Activated CD4-positive, alpha-beta T cell treated with anti-CD3 and anti-CD28 coated beads, Interleukin-2, Interleukin-4, amounts not matched to agents 100 ng/mL and 50 ng/mL, durations not matched to agents 16 hours and 8 hours (primary cell): Measurements from ENCODE around the gene PTGFRN.

Experiments
- DNase-seq: peaks from one replicate; pipeline ENCODE4 v3.0.0-alpha.2; 2020; ENCODE audit warnings: low spot score

Gene PTGFRN

DNA sequence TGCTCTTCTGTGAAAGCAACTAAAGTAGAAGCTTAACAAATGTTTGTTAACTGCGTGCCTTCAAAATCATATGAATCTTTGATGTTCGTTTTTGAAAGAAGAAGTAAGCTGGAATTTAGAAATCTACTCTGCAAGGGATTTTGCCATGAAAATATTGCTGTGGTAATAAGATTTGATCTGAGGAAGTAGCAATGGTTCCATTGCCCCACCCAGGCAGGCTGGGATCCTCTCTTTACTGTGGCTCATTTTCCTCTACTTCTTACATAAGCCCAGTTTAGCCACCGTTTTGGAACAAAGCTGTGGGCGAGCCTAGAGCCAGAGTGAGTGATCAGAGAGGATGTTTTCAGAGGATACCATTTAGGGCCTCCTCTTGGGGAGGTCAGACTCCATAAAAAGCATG lies 20.3 kb upstream of the PTGFRN start:
- no peak for DNase-seq

GRCh38 chr1:116891396-116892079 lies 18.2 kb upstream of the PTGFRN start:
- DNase-seq = no peak

- DNase-seq = no peak
Observed at GRCh38 chr1:116895073-116895472, 14.6 kb upstream of the PTGFRN start.

GRCh38 chr1:116899529-116899928 lies 10.2 kb upstream of the PTGFRN start:
- DNase-seq = no peak

DNA sequence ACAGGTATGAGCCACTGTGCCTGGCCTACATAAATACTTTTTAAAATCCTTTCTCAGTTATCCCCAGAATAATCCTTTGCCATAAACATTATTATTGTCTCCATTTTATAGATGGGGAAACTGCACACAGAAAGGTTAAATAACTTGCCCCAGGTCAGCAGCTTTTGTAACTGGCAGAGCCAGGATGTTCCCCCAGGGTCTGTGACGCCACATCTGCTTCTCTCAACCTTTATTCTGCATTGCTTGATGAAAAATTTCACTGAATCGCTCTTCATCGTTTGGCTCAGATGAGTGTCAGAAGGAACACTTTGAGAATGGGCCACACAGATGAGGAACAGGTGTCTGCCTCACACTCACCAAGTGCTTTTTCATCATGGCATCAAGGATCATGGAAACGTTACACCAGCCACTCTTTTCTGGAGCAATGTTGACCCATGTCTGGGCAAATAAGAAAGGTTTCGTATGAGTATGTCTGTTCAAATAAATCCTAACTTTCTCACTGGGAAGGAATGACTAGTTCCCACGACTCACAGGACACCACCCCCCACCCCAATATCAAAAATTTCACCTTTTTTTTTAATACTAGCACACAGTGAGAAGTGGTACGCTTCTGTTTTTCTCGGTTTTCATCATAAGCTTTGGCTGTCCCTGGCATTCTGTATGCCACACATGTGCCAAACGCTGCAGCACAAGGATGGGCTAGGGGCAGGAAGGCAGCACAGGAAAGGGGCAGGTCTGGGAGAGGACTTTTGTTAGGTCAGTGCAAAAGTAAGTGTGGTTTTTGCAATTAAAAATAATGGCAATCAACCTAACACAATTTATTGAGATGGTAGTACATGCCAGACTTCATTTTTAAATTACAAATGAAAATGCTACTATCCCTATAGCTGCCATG lies 9.0 kb upstream of the PTGFRN start:
- no peak for DNase-seq

GRCh38 chr1:116902027-116902426 lies 7.7 kb upstream of the PTGFRN start:
- DNase-seq = no peak

DNA sequence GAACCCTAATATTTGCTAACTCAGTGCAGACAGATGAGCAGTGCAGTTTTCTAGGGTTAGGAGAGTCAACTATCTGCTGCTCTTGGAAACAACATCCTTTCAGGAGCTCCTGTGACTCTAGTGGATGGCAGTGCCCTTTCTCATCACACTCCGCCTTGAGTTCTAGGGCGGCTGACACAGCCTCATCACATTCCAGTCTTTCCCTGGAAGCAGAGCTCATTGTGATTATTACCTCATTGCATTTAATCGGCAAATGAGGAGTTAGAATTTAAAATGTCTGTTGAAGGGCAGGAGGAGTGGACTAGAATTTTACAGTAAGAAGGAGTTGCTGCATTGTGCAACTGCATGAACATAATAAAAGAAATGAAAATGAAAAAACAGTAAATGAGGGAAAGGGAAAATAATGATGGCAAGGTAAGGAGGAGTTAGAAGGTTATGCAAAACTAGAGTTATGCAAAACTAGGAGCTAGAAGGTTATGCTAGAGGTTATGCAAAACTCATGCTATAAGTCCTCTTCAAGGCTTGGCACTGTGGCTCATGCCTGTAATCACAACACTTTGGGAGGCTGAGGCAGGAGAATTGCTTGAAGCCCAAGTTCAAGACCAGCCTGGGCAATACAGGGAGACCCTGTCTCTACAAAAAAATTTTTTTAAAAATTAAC lies 6.9 kb upstream of the PTGFRN start:
- DNase-seq = no peak

- DNase-seq = no peak
Observed at GRCh38 chr1:116904791-116905320, 4.9 kb upstream of the PTGFRN start.

DNA sequence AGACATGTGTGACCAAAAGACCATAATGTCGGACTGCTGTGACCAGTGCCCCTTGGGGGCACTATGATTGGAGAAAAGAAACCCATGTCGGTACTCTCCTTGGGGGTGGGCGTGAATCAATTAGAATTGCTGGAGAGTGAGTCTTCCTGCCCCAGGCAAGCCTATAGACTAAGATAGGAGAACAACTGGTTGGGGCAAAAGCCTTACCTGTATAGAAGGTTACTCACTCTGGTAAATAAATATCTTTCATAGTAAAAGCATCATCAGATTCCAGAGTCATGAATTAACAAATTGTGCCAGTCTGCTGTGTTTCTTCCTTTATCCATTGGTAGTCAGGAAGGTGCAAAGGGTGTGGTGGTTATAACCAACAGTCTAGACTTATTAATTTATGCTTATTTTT lies 2.9 kb upstream of the PTGFRN start:
- no peak for DNase-seq

DNA sequence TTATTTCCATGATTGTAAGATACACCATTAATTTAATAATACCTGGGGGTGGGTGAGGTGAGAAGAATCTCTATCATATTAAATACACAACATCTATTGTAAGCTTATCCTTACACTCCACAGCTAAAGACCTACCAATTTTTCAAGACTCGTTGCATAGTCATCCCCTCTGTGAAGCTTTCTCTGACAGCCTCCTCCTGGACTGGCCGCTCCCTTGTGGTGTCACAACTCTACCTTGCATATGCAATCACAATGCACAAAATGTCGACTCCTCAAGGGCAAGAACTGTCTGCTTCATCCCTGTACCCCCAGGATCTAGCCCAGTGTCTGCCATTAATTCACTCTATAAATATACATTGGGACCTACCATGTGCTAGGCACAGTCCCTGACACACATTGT lies 2.4 kb upstream of the PTGFRN start:
- DNase-seq = no peak

DNA sequence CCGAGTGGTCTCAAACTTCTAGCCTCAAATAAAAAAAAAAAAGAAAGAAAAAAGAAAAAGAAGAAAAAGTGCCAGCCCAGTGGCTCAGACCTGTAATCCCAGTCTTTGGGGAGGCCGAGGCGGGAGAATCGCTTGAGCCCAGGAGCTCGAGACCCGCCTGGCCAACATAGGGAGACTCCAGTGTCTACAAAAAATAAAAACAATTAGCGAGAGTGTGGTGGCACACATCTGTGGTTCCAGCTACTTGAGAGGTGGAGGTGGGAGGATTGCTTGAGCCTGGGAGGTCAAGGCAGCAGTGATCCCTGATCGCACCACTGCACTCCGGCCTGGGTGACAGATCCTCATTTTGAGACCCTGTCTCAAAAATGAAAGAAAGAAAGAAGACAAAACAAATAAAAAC lies 1.4 kb upstream of the PTGFRN start:
- DNase-seq = no peak

DNA sequence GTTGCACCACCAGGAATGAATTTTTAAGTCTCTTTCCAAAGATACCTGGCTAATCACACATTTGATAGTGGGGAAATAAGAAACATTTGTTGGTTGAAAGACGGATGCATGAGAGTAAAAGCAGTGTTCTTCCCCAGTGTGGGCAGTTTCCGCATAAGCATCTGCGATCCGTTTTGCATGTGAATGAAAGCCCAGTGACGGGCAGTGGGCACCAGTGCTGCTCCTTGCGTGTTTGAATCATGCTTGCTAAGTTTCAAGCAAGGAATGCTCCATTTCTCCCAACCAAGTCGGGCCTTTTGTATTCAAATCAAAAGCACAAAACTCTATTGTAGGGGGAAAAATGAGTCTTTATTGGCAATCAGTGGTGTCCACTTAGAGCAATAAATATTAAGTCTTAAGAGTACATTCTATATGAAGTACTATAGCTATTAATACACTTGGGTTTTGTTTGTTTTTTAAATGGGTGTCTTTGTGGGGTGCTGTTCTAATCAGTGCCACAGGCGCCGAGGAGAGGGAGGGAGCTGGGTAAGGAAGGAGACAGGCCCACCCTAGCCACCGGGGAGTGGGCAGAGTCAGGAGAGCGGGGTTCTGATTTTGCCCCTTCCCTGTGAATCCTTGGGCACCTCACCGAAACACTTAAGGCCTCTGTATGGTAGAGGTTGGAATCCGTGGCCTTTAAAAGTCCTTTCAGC lies 750 bp upstream of the PTGFRN start:
- no peak for DNase-seq

DNA sequence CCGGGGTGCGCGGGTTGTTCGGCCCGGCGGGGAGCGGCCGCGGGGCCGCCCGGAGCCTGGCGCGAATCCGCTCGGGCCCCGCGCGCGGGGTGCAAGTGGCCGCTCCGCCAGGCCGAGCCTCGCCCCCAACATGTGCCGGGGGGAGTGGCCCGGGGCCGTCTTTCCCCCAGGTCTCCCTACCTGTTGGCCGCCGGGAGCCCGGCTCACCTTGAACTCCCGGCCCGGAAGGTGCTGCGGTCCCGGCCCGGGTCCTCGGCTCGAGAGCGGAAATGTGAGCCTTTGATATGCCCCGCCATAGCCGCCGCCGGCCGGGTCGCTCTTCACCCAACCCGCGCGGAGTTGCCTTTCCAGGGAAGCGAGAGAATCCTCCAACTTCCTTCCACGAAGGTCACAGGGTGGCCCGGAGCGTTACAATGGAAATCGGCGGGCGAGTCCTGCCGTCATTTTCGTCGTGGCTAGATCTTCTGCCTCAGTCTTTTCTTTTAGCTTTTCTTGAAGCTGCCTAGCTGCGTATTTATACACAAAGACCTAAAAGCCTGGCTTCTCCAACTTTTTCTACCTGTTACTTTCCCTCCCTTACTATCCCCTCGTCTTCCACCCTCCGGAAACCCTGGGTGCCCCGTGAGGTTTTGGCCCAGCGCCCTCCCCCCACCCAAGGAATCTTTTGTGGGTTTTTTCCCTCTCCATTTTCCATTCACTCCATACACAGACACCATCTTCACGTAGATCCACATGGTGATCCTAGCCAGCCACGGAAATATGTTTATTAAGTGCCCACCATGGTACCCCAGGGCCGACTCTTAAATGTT lies 867 bp downstream of the PTGFRN start:
- DNase-seq = peak; percentile 32

DNA sequence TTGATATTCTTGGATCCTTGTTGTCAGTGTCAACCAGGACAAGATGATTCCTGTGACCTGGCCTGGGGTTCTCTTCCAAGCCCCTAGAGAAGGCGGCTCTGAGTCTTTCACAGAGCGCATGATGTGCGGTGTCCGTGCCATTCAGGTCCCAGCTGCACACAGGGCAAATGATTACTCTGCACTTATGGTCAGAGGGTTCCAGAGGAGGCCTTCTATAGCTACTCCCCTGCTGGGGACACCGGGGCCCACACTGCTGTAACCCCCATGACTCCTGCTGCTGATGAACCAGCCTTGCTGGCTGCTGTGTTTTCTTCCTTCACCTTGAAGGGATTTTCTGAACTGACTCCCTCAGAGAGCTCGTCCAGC lies 1.5 kb downstream of the PTGFRN start:
- DNase-seq = no peak

- DNase-seq = no peak
Observed at GRCh38 chr1:116911779-116912469, 2.2 kb downstream of the PTGFRN start.

- no peak for DNase-seq
Observed at GRCh38 chr1:116912846-116913245, 3.1 kb downstream of the PTGFRN start.

DNA sequence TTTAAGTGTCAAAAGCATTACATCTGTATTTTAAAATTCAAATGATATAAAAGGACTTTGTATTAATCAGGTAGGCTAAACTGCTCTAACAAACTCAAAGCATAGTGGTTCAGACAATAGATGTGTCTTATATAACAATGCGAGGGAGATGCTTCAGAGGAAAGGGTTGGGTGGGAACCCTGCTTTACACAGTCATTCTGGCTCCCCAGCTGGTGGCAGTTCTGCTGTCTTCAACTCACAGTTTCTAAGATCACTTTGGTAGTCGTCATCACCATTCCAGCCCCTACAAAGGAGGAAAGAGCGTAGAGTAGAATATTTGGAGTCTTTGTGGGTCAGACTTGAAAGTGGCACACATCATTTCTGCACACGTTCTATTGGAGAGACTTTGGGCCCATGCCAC lies 4.2 kb downstream of the PTGFRN start:
- no peak for DNase-seq

DNA sequence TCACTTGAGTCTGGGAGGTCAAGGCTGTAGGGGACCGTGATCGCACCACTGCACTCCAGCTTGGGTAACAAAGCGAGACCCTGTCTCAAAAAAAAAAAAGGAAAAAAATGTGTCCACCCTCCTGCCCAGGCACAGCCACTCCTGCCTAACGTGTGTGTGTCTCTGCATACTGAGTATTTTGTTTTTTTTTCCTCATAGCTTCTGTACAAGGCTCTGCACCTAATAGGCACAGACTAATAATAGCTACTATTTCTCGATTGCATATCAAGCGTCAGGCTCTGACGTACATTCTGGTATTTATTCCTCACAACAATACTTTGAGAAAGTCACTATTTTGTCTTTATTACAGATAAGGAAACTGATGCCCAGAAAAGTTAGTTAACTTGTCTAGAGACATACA lies 5.0 kb downstream of the PTGFRN start:
- no peak for DNase-seq

- DNase-seq = no peak
Observed at GRCh38 chr1:116915086-116915661, 5.5 kb downstream of the PTGFRN start.

DNA sequence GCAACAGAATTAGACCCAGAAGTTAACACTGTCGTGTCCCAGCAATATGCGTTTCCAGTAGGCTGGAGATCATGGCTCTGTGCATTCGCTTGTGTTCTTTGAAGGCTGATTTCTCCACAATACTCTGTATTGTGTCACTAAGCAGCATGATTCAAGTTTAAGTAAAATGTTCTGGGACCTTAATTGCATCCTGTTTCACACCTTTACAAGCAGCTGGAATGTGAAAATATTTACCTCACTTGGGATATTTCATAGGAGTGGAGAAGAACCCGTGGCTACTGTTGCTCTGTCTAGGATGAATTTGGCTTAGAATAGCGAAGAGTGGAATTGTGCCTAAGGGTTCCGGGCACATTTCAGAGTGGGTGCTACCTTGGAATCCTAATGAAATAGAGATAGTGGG lies 6.3 kb downstream of the PTGFRN start:
- no peak for DNase-seq
